BLaER1 (cell line): ENCODE data around the gene CASQ1.

Experiments used
- H3K27ac ChIP-seq: shearing (Covaris generic); formaldehyde crosslinking; 2 replicates; pipeline ENCODE4 v1.8.1; 2022
- H3K27me3 ChIP-seq: shearing (Covaris generic); formaldehyde crosslinking; 2 replicates; pipeline ENCODE4 v1.8.1; 2022
- H3K36me3 ChIP-seq: shearing (Covaris generic); formaldehyde crosslinking; 2 replicates; pipeline ENCODE4 v1.8.1; 2022
- H3K4me1 ChIP-seq: shearing (Covaris generic); formaldehyde crosslinking; 2 replicates; pipeline ENCODE4 v1.8.1; 2022
- H3K4me2 ChIP-seq: shearing (Covaris generic); formaldehyde crosslinking; 2 replicates; pipeline ENCODE4 v1.8.1; 2022
- H3K4me3 ChIP-seq: shearing (Covaris generic); formaldehyde crosslinking; 2 replicates; pipeline ENCODE4 v1.8.1; 2022
- H3K9ac ChIP-seq: shearing (Covaris generic); formaldehyde crosslinking; 2 replicates; pipeline ENCODE4 v1.8.1; 2022
- H3K9me3 ChIP-seq: shearing (Covaris generic); formaldehyde crosslinking; 2 replicates; pipeline ENCODE4 v1.8.1; 2022
- H4K20me1 ChIP-seq: shearing (Covaris generic); formaldehyde crosslinking; 2 replicates; pipeline ENCODE4 v1.8.1; 2022
- Cebpa-rat ChIP-seq: shearing (Covaris generic); IDR thresholded peaks from 2 replicates; pipeline ENCODE4 v1.8.1; 2022

CASQ1 gene

DNA sequence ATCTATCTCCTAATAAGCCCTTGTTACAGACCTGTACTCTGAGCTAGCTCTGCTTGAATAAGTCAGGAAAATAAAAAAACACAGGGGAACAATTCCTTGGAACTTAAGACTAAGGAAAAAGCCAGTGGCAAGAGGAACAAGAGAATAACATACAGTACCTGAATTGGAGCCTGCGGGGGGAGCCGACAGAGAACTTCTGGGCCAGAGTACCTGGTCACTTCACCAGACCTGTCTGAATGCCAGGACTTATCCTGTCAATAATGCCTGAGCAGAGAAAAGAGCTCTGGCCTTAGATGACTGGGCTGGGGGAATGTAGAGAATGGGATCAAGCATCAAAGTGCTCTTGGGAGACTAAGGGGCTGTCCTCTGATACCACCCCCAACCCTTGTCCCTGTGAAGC lies 29.9 kb downstream of the CASQ1 start:
- H3K4me2 ChIP-seq, result no peak overlapping the region
- no peak overlapping the region for H3K27ac ChIP-seq
- H3K4me1 ChIP-seq, result no peaks in the 10 kb centered on the region
- TF ChIP-seq Cebpa-rat, result no peak
- peaks cover 12% of the 10 kb centered on the region; the same call in 1 of the 2 replicates for H4K20me1 ChIP-seq
- no peaks in the 10 kb centered on the region for H3K9me3 ChIP-seq
- H3K27me3 ChIP-seq, result no peaks in the 10 kb centered on the region
- H3K36me3 ChIP-seq, result peaks cover 99% of the 10 kb centered on the region
- no peak overlapping the region for H3K4me3 ChIP-seq
- no peak overlapping the region for H3K9ac ChIP-seq

DNA sequence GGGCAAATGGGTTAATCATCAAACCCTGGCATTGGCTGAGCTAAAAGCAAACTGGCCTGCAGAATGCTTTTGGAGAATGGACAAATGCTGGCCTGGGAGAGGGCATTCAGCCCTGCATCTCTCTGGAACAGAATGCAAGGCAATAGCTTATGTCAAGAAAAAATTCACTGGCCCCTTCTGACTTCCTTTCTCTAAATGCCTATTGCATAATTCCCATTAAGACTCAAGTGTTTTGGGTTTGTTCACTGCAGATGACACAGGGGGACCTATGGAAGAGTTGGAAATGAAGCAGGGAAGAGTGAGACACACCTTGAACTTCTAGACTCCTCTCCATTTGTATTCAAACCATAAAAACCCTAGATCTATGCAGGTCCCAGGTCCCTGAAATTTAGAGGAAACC lies 30.7 kb downstream of the CASQ1 start:
- Histone ChIP-seq H3K27ac (no peak overlapping the region), H4K20me1 (peaks cover 12% of the 10 kb centered on the region; the same call in 1 of the 2 replicates)
- TF ChIP-seq Cebpa-rat, result no peak

DNA sequence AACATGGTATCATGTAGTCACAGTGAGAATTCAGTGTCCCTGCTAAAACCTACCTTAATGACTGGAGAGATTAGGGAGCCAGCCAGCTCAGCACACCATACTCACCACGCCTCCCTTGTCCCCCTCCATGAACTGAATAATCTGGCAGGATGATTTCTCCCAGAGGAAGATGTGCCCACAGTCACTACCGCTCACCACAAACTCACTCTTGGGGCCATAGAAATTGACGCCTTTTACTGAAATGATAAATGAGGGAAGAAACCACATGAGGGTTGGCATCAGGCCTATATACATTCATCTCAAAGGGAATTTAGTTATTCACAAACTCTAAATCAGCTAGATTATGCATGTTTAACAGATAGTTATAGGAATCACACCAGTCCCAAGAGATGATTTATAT lies 32.2 kb downstream of the CASQ1 start:
- no peak overlapping the region for H3K4me2 ChIP-seq
- peaks cover 100% of the 10 kb centered on the region for H3K36me3 ChIP-seq
- no peaks in the 10 kb centered on the region for H3K9me3 ChIP-seq
- no peak overlapping the region for H3K4me3 ChIP-seq
- no peak overlapping the region for H3K27ac ChIP-seq
- H4K20me1 ChIP-seq, result 0 out of 2 replicates have a peak, but pooled peaks cover 12% of the 10 kb centered on the region
- TF ChIP-seq Cebpa-rat, result no peak
- H3K4me1 ChIP-seq, result no peaks in the 10 kb centered on the region
- H3K9ac ChIP-seq, result no peak overlapping the region
- H3K27me3 ChIP-seq, result no peaks in the 10 kb centered on the region

More for the DNA sequence above, 30.7 kb downstream of the CASQ1 start:
- Histone ChIP-seq H3K4me2 (no peak overlapping the region), H3K9me3 (no peaks in the 10 kb centered on the region), H3K9ac (no peak overlapping the region), H3K27me3 (no peaks in the 10 kb centered on the region), H3K4me3 (no peak overlapping the region), H3K36me3 (peaks cover 99% of the 10 kb centered on the region), H3K4me1 (no peaks in the 10 kb centered on the region)

GRCh38 chr1:160224606-160225005 lies 34.2 kb downstream of the CASQ1 start:
- H3K4me3 ChIP-seq, result no peak overlapping the region
- no peaks in the 10 kb centered on the region for H3K4me1 ChIP-seq
- H3K27ac ChIP-seq, result no peak overlapping the region
- H3K9ac ChIP-seq, result no peak overlapping the region
- TF ChIP-seq Cebpa-rat, result no peak
- no peak overlapping the region for H3K4me2 ChIP-seq
- no peaks in the 10 kb centered on the region for H3K27me3 ChIP-seq
- H3K36me3 ChIP-seq, result peaks cover 100% of the 10 kb centered on the region
- no peaks in the 10 kb centered on the region for H3K9me3 ChIP-seq
- H4K20me1 ChIP-seq, result 0 out of 2 replicates have a peak, but pooled peaks cover 8% of the 10 kb centered on the region

- Histone ChIP-seq H3K9me3 (no peaks in the 10 kb centered on the region), H3K27me3 (no peaks in the 10 kb centered on the region), H4K20me1 (0 out of 2 replicates have a peak, but pooled peaks cover under 1% of the 10 kb centered on the region), H3K4me1 (no peaks in the 10 kb centered on the region), H3K9ac (no peak overlapping the region), H3K36me3 (peaks cover 100% of the 10 kb centered on the region), H3K4me2 (no peak overlapping the region), H3K4me3 (no peak overlapping the region), H3K27ac (no peak overlapping the region)
- TF ChIP-seq Cebpa-rat, result no peak
Observed at GRCh38 chr1:160225345-160225744, 35.0 kb downstream of the CASQ1 start.

DNA sequence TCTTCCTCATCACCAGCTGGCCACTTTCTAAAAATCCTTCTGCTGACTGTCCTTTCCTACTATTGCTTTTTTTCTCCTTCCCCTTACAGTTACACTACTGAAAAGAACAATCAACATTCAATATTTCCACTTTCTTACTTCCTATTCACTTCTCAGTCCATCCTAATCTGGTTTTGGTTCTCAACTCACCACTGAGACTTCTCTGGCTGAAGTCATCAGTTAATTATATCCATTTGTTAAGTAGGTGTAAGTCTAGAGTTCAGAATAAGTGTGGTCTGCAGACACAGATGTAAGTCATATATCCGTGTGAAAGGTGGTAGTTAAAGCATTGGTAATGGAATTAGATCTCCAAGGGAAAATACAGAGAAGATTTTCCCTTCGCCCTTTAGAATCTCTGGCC lies 36.2 kb downstream of the CASQ1 start:
- H3K36me3 ChIP-seq, result peaks cover 100% of the 10 kb centered on the region
- no peaks in the 10 kb centered on the region for H3K27me3 ChIP-seq
- H4K20me1 ChIP-seq, result no peaks in the 10 kb centered on the region
- H3K4me1 ChIP-seq, result no peaks in the 10 kb centered on the region
- no peaks in the 10 kb centered on the region for H3K9me3 ChIP-seq
- no peak overlapping the region for H3K9ac ChIP-seq
- no peak overlapping the region for H3K4me2 ChIP-seq
- no peak for TF ChIP-seq Cebpa-rat
- H3K27ac ChIP-seq, result no peak overlapping the region
- H3K4me3 ChIP-seq, result no peak overlapping the region

DNA sequence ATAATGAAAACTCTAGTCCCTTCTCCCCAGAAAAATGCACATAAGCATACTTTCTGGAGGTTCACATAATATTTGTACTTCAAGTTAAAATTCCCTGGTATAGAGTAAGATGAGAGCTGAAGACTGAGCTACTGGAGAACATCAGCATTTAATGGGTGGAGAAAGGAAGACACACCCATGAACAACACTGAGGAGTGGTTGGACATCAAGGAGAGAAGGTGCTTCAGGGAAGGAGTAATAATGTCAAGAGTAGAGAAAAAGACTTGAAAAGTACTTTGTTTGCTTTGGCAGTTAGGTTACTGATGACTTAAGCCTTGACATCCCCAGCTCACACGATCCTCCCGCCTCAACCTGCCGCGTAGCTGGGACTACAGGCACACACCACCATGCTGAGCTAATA lies 36.7 kb downstream of the CASQ1 start:
- TF ChIP-seq Cebpa-rat, result no peak
- Histone ChIP-seq H3K9me3 (no peaks in the 10 kb centered on the region), H3K36me3 (peaks cover 100% of the 10 kb centered on the region), H3K9ac (no peak overlapping the region), H3K27me3 (no peaks in the 10 kb centered on the region), H3K4me1 (no peaks in the 10 kb centered on the region), H3K27ac (no peak overlapping the region), H3K4me2 (no peak overlapping the region), H3K4me3 (no peak overlapping the region), H4K20me1 (no peaks in the 10 kb centered on the region)

DNA sequence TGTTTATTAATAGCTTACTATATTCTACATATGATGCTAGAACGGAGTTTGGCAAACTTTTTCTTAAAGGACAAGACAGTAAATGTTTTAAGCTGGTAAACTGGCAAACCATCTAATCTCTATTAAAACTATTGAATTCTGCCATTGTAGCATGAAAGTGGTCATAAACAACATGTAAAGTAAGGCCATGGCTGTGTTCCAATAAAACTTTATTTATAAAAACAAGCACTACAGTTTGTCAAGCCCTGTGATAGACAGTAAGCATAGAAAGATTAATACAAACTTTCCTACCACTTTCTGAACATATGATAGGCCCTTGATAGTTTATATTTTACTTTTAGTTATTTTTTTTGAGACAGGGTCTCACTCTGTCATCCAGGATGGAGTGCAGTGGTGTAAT lies 37.2 kb downstream of the CASQ1 start:
- TF ChIP-seq Cebpa-rat, result no peak
- H3K27me3 ChIP-seq, result no peaks in the 10 kb centered on the region
- no peak overlapping the region for H3K27ac ChIP-seq
- peaks cover 100% of the 10 kb centered on the region for H3K36me3 ChIP-seq
- H3K9ac ChIP-seq, result no peak overlapping the region
- H4K20me1 ChIP-seq, result no peaks in the 10 kb centered on the region
- H3K4me1 ChIP-seq, result no peaks in the 10 kb centered on the region
- H3K9me3 ChIP-seq, result no peaks in the 10 kb centered on the region
- H3K4me2 ChIP-seq, result no peak overlapping the region
- H3K4me3 ChIP-seq, result no peak overlapping the region

DNA sequence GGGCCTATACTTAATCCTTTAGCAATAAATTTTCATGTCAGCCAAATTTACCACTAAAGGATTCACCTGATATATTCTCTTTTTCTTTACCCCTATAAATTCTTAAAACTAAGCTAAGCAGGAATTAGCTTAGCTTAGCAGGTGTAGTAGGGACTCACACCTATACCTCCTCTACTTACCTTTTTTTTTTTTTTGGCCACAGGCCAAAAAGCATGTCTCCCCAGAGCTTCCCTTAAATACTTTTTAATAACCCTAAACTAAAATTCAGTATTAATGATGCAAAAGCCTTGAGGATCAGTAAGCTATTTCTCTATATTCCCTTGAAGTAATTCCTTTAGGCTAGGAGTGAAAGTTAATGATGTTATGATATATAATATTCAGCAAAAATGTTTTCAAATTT lies 38.1 kb downstream of the CASQ1 start:
- no peak for TF ChIP-seq Cebpa-rat
- no peak overlapping the region for H3K9ac ChIP-seq
- H3K4me1 ChIP-seq, result no peaks in the 10 kb centered on the region
- H3K27ac ChIP-seq, result no peak overlapping the region
- H4K20me1 ChIP-seq, result peaks cover 4% of the 10 kb centered on the region; the same call in 1 of the 2 replicates
- no peak overlapping the region for H3K4me3 ChIP-seq
- H3K9me3 ChIP-seq, result no peaks in the 10 kb centered on the region
- H3K36me3 ChIP-seq, result peaks cover 99% of the 10 kb centered on the region
- H3K4me2 ChIP-seq, result no peak overlapping the region
- H3K27me3 ChIP-seq, result no peaks in the 10 kb centered on the region

DNA sequence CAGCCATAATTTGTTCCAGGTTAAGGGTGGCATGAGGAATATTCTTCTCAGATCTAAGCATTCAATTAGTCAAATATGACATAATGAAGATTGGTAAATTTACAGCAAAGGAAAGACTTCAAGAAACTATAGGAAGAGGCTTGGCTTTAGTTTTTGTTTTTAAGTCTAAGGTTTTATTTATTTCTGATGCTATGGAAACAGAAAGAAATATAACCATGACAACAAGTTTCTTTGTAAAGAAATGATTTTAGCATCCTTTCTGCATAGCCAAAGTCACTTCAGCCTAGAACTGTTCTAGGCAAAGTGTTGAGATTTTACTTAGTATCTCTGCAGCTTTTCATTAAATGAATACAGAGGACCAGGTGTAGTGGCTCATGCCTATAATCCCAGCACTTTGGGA lies 42.5 kb downstream of the CASQ1 start:
- Histone ChIP-seq H3K27ac (no peak overlapping the region), H3K4me3 (no peak overlapping the region), H3K27me3 (no peaks in the 10 kb centered on the region), H4K20me1 (peaks cover 9% of the 10 kb centered on the region; the same call in 1 of the 2 replicates), H3K9ac (no peak overlapping the region), H3K4me2 (no peak overlapping the region), H3K4me1 (no peaks in the 10 kb centered on the region), H3K36me3 (peaks cover 99% of the 10 kb centered on the region), H3K9me3 (no peaks in the 10 kb centered on the region)
- no peak for TF ChIP-seq Cebpa-rat

DNA sequence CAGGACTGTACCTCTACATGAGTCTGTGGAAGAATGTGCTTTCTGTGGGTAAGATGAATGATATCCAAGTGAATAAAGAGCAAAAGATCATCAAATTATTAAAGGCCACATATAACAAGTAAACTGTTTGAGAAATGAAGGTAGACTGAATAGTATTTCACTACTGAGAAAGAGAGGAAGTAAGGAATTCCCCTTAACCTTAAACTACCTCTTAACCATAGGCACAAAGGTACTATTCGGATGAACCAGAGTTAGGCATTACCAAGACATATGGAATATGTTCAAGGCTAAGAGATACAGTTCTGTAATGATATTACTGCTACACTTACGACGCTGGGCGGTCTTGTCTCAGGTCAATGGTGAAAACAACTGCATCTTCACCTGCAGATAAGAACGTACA lies 46.4 kb downstream of the CASQ1 start:
- TF ChIP-seq Cebpa-rat, result no peak
- Histone ChIP-seq H3K9ac (no peak overlapping the region), H3K36me3 (peaks cover 99% of the 10 kb centered on the region), H4K20me1 (peaks cover 38% of the 10 kb centered on the region), H3K4me3 (no peak overlapping the region), H3K4me2 (no peak overlapping the region), H3K4me1 (no peaks in the 10 kb centered on the region), H3K27ac (no peak overlapping the region), H3K27me3 (no peaks in the 10 kb centered on the region), H3K9me3 (no peaks in the 10 kb centered on the region)
